22Rv1 (cell line): ENCODE measurements around the gene CUEDC1.
A peak's percentile ranks its signal among the peaks of the same experiment; 100 is the strongest.

Experiments used
- H3K27ac ChIP-seq: fragments of 450-650 bp; 2 replicates; pipeline ENCODE4 v1.5.1; 2017
- ZFX ChIP-seq: fragments of 450-650 bp; IDR thresholded peaks from 2 replicates; pipeline ENCODE4 v1.6.1; 2017; ENCODE audit warnings: antibody characterized with exemption, borderline replicate concordance
- TF ChIP-seq, protein P1 (sequence below): fragments of 450-650 bp; IDR thresholded peaks from 2 replicates; pipeline ENCODE4 v1.5.1; 2017; ENCODE audit warnings: mild to moderate bottlenecking

Gene CUEDC1, protein sequence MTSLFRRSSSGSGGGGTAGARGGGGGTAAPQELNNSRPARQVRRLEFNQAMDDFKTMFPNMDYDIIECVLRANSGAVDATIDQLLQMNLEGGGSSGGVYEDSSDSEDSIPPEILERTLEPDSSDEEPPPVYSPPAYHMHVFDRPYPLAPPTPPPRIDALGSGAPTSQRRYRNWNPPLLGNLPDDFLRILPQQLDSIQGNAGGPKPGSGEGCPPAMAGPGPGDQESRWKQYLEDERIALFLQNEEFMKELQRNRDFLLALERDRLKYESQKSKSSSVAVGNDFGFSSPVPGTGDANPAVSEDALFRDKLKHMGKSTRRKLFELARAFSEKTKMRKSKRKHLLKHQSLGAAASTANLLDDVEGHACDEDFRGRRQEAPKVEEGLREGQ

DNA sequence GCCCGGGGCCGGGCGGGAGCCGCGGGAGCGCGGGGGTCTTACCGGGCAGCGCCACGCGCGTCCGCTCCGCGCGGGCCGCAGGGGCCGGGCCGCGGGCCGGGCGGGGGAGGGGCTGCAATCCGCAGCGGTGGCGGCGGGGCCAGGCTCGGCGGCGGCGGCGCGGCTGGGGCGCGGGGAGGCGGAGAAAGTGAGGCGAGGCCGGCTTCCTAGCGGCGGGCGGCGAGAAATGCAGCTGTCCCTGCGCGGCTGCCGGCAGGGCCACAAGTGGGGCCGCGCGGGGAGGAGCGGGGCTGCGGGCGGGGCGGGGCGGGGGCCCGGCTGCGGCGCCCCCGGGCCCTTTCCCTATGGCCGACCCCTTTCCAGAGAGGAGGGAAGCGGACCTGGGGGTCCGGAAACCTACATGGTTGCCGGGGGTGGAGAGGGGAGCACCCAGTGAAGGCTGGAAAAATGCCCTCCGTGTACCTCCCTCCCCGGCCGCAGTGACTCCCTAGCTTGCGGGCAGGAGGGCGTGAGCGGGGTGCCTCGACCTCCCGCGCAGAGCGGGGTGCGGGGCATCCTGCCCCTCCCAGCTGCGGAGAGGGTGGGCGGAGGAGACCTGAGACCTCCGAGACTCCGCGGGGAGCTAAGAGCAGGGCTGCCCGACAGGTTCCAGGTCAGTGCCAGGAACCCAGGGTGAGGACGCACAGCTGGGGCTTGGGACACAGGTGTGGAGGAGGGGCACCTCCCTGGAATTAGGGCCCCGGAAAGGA lies at the start of gene CUEDC1:
Gene CUEDC1, minus strand, starts transcription at position 230 of the 749 bp plus-strand sequence. CDS start 69,848 bp downstream, outside the sequence.
- no peak for TF ChIP-seq ZFX
- TF ChIP-seq, protein P1, sequence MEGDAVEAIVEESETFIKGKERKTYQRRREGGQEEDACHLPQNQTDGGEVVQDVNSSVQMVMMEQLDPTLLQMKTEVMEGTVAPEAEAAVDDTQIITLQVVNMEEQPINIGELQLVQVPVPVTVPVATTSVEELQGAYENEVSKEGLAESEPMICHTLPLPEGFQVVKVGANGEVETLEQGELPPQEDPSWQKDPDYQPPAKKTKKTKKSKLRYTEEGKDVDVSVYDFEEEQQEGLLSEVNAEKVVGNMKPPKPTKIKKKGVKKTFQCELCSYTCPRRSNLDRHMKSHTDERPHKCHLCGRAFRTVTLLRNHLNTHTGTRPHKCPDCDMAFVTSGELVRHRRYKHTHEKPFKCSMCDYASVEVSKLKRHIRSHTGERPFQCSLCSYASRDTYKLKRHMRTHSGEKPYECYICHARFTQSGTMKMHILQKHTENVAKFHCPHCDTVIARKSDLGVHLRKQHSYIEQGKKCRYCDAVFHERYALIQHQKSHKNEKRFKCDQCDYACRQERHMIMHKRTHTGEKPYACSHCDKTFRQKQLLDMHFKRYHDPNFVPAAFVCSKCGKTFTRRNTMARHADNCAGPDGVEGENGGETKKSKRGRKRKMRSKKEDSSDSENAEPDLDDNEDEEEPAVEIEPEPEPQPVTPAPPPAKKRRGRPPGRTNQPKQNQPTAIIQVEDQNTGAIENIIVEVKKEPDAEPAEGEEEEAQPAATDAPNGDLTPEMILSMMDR = peak; percentile 60
- no peak within 1 kb of the TSS for H3K27ac ChIP-seq

- TF ChIP-seq, protein P1 = no peak
- no peak for TF ChIP-seq ZFX
- H3K27ac ChIP-seq = peak overlapping the region; percentile 16; the same call in 1 of the 2 replicates
Observed at GRCh38 chr17:58004060-58004459, 48.8 kb upstream of the CUEDC1 start.

- H3K27ac ChIP-seq = peak overlapping the region; percentile 19; the same call in 1 of the 2 replicates
- TF ChIP-seq ZFX = no peak
- TF ChIP-seq, protein P1 = no peak
Observed at GRCh38 chr17:58002973-58003372, 47.8 kb upstream of the CUEDC1 start.

DNA sequence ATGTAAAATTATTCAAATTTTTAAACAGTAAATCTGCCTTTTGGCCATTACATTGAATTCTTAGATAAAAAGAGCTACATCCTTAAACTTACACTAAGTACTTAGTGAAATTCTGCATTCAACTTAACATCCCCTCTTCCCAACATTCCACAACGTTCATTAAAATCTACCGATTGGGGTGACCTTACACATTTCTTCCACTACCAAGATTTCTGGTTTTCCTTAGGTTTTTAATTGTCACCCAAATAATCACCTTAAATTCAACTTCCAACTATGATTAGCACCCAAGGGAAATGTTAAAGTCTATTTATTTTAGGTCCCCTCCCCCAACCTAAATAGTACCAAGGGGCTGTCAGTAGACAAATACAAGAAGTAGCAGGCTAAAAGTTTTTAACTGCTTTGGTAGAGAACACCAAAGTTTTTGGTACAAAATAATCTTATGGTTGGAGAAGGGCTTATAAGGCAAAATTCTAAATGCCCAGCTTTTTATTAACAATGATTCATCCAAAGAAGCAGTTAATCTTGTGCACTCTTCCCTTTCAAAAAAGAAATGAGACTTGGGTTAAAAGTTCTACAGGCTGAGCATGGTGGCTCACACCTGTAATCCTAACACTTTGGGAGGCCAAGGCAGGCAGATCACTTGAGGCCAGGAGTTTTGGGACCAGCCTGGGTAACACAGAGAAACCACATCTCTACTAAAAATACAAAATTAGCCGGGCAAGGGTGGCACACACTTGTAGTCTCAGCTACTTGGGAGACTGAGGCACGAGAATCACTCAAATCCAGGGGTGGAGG lies 47.1 kb upstream of the CUEDC1 start:
- TF ChIP-seq, protein P1 = no peak
- H3K27ac ChIP-seq = peak overlapping the region; percentile 19; the same call in 1 of the 2 replicates

GRCh38 chr17:58001461-58002124 lies 46.4 kb upstream of the CUEDC1 start:
- TF ChIP-seq, protein P1 = no peak
- no peak for TF ChIP-seq ZFX

GRCh38 chr17:57999496-58000017 lies 44.3 kb upstream of the CUEDC1 start:
- TF ChIP-seq, protein P1 = peak; percentile 90
- TF ChIP-seq ZFX = no peak
- H3K27ac ChIP-seq = peak overlapping the region; percentile 2; the same call in 1 of the 2 replicates

More at GRCh38 chr17:58001461-58002124, 46.4 kb upstream of the CUEDC1 start:
- H3K27ac ChIP-seq = peak overlapping the region; percentile 2; the same call in 1 of the 2 replicates
